HG03439 (cell line): ENCODE measurements around the gene GPATCH4.
"Not testable (repeated sequence)": the region's sequence is repeated elsewhere in the genome, so short reads cannot be mapped to it uniquely, and the experiment has no call there.

ENCODE experiments used
- ATAC-seq: cut with Tn5 transposase; IDR thresholded peaks from one replicate; pipeline ENCODE4 v1.9.1; 2021; ENCODE audit warnings: mild to moderate bottlenecking, moderate library complexity; ENCODE audit not compliant: unreplicated experiment

Gene GPATCH4

GRCh38 chr1:156598731-156599432, 2.4 kb downstream of the GPATCH4 start:
- no peak for ATAC-seq

GRCh38 chr1:156598125-156598524, 3.2 kb downstream of the GPATCH4 start:
- no peak for ATAC-seq

GRCh38 chr1:156596426-156596825, 4.9 kb downstream of the GPATCH4 start:
- ATAC-seq: no peak

DNA sequence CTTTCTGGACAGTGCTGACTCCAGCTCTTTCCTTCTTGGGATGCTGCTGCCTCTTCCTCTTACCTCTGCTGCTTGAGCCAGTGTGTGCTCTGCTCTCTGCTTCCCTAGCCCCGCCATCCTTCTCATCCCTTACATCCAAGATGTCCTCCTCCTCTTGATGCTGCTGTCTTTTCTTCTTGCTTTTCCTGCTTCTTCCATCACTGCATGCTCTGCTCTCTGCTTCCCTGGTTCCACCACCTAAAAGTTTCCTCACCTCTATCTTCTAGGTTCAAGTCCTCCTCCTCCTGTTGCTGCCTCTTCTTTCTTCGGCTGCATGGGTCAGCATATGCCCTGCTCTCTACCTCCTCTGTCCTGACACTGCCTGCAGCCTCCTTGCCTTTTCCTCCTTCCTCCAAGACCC, 6.3 kb downstream of the GPATCH4 start:
- no peak for ATAC-seq

GRCh38 chr1:156594190-156594589, 7.1 kb downstream of the GPATCH4 start:
- no peak for ATAC-seq

DNA sequence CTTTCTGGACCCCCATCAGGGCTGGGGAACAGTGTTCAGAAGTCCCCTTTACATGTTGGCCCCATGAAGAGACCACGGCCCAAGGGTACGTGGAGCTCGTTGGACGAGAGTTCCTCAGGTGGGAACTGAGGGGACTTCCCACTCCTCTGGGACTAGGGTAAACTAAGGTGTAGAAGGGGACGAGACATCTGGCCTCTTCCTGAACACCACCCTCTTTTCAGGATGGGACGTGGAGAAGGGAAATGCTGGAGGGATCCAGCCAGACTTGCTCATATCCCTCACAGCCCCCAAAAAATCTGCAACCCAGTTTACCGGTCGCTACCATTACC, 7.7 kb downstream of the GPATCH4 start:
- ATAC-seq: no peak

DNA sequence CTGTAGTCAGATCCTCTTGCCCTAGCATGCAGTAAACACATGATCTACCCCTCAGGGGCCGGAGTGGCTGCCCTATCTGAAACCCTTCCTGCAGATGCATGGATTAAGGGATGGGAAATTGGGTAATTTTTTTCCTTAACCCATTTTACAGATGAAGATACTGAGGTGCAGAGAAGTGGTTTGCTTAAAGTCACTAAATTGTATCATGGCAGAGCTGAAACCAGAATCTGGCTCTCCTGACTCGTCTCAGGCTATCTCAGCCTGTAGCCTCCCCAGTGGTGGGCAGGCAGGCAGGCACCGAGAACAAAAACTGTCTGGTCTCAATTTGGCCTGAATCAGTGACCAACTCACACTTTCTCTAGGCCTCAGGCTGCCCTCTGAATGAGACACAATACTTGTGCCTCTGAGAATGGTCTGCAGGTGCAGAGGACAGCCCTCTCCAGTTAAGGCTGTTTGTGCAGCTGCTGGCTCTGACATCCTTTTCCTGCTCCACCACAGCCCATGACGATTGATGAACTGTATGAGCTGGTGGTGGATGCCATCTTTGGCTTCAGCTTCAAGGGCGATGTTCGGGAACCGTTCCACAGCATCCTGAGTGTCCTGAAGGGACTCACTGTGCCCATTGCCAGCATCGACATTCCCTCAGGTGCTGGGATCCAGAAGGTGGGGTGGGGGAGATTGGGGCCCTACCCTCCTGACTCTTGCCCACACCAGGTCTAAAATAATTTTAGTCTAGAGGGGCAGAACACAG, 8.2 kb downstream of the GPATCH4 start:
- ATAC-seq: no peak

GRCh38 chr1:156592158-156592909, 8.9 kb downstream of the GPATCH4 start:
- no peak for ATAC-seq

GRCh38 chr1:156591432-156592157, 9.7 kb downstream of the GPATCH4 start, which contains the start of gene NAXE:
Gene NAXE, plus strand, starts transcription at chr1:156591776. Its CDS starts 29 bp downstream, at chr1:156591805.
- peak; percentile 88 for ATAC-seq

DNA sequence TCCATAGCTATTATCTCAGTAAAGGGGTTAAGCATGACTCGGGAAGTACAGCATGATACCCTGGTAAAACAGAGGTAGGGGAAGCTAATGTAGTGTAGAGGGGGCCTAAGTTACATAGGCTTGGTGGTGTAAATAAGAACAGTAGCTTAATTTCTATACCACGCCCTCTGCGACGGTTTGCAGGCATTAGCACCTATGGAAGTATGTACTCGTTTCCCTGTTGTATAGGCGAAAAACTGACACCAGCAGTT, 10.2 kb downstream of the GPATCH4 start:
- ATAC-seq: no peak

DNA sequence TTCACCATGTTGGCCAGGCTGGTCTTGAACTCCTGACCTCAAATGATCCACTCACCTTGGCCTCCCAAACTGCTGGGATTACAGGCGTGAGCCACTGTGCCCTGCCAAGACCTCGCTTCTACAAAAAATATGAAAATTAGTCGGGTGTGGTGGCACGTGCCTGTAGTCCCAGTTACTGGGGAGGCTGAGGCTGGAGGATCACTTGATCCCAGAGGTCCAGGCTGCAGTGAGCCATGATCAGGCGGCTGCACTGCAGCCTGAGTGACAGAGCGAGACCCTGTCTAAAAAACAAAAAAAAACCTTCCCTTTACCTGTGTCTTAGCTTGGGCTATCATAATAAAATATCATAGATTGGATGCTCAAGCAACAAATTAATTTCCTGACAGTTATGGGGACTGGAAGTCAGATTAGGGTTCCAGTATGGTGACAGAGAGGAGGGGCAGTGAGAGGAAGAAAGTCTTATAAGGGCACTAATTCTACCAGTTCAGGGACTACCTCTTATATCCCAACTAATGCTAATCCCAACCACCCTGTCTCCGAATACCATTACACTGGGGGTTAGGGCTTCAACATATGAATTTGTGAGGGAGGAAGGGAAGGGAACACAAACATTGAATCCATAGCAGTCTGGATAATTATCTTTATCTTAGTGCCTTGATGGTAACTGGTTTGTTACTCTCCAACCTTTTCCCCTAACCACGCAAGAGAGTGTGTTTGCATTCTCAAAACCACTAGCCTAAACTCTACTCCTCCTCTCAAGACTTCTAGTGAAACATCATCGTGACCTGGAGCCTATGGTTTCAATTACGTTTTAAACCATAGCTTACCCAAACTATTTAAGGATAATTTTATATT, 10.7 kb downstream of the GPATCH4 start:
- ATAC-seq: no peak

DNA sequence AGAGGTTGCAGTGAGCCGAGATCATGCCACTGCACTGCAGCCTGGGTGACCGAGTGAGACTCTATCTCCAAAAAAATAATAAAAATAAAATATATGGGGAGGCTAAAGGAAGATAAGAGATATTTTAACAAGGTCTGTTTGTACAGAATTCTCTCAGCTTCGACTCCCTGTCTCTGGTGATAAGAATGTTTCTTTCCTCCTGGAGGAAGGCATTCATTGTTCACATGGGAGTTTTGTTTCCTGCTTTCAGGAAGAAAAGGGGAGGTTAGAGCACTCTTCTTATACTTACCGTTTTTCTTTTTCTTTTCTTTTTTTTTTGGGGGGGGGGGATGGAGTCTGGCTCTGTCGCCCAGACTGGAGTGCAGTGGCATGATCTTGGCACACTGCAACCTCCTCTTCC, 11.7 kb downstream of the GPATCH4 start:
- ATAC-seq: no peak

- ATAC-seq: not testable (repeated sequence)
These were observed 13.4 kb downstream of the GPATCH4 start for GRCh38 chr1:156587927-156588326.

DNA sequence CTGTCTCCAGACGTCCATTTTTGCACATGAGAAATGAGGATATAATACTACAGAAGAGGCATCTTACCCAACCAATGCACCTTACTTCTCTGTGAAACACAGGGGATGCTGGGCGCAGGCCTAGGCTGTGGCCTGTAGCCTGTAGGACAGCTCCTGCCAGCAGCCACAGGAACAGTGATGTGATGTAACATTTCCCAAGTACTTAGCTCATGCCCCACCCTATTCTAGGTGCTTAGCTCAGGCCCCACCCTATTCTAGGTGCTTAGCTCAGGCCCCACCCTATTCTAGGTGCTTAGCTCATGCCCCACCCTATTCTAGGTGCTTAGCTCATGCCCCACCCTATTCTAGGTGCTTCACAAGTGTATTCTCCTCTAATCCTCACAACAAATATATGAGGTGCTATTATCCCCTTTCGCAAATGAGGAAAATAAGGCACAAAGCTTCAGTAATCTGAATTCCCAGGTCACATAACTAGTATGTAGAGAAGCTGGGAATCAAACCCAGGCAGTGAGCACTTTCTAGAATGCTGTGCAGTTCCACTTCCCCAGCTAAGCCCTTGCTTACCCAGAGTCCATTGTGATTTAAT, 14.3 kb downstream of the GPATCH4 start:
- no peak for ATAC-seq

GRCh38 chr1:156586323-156586722, 15.0 kb downstream of the GPATCH4 start:
- ATAC-seq: no peak

DNA sequence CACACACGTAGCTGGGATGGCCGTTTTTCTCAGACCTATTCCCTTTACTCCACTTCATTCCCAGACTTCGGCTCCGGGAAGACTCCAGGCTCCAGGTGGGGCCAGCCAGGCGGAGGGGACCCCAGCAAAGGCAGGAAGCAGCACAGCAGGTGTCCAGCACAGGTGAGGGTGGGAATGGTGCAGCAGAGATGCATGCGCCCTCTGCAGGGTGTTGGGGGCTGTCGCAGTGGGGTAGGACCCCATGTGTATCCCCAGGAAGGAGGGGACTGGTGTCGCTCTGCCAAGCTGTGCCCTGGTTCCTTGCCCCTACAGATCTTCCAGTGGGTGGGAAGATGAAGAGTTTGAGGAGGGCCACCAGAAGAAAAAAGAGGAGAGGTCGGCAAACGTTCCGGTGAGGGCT, 16.5 kb downstream of the GPATCH4 start:
- no peak for ATAC-seq

- no peak for ATAC-seq
These were observed 17.3 kb downstream of the GPATCH4 start for GRCh38 chr1:156583821-156584622.

GRCh38 chr1:156582388-156583017, 18.8 kb downstream of the GPATCH4 start:
- no peak for ATAC-seq
